NCI-H446 (cell line): ENCODE results near the gene NTS.

ENCODE experiments used
- DNase-seq, 2 experiments: peaks; one replicate each; lab custom pipeline; 2025; lab: John Stamatoyannopoulos, UW

The NTS gene

DNA sequence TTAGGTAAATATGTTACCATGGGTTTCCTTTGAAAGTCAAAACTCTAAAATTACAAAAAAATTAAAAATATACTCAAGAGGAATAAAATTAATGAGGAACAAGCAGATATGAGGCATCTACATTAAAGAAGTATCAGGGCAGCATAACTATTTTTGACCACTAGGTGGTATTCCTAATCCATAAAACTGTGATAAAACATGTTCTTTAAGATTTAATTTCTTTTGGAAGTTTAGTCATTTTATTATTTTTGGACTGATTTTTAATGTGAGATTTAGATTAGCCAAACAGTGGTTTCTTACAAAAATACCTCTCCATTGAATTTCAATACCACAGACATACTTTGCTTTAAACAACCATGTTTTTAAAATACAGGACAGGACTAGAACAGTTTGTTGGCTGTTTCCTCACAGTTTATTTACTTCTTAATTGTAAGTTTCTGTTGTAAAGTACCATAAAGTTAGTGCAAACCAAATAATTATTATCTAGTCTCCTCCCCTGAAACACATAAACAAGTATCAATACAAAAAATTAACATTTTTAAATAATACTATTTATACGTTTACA lies 49.8 kb downstream of the NTS start:
- peak; percentile 32 to 41 for DNase-seq

DNA sequence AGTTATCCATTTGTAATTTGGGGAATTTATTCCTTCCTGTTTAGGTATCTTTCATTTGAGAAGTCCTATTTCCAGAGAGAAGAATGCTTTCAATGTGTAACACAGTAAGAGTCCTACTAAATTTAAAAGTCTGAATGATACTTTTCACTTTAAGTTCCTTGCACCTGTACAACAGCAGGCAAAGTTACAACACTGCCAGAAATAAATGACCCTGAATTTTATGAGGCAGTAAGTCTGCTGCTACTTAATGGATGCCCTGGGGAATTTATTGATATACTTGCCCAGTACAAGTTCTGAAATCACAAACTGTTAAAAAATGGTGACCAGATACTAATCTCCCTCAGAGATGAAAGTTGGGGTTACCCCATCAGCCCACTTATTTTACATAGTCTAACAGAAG lies 53.1 kb downstream of the NTS start:
- DNase-seq, result no peak
